ENCODE data around the gene DNAH10. TPM values are rescaled to one million over a fixed set of nuclear protein-coding genes. Genes with fewer than 3 reads are reported as not detected.

The DNAH10 gene
- total and polyA plus RNA-seq, 2 of the 13 experiments (the other 11 are each of a cell fraction or from before 2014, with no cell fraction given): 0.01 to 0.02 TPM

GRCh38 chr12:123761841-123762714 is at the start of gene DNAH10 (continued):
- TF ChIP-seq ZBTB37 (CRISPR knock-in tag; IDR thresholded peaks at IDR 0.05): no peak
- no peak for TF ChIP-seq TFDP2 (CRISPR knock-in tag; IDR thresholded peaks at IDR 0.05)
- peak; percentile 62; the same call in 1 of the 2 replicates for TF ChIP-seq MXD1 (CRISPR knock-in tag; IDR thresholded peaks at IDR 0.05)
- no peak for TF ChIP-seq TOE1 (CRISPR knock-in tag; IDR thresholded peaks at IDR 0.05)
- no peak for TF ChIP-seq HNRNPH1 (optimal IDR thresholded peaks at IDR 0.05; ENCODE audit: low read depth, low read length)
- no peak for TF ChIP-seq MXD3 (CRISPR knock-in tag; IDR thresholded peaks at IDR 0.05)
- TF ChIP-seq EZH2 (conservative IDR thresholded peaks at IDR 0.05; ENCODE audit: low read depth, low read length): no peak
- TF ChIP-seq NFRKB (IDR thresholded peaks at IDR 0.05): no peak
- TF ChIP-seq U2AF2 (IDR thresholded peaks at IDR 0.05; ENCODE audit: low read depth, low read length): no peak
- no peak for TF ChIP-seq PITX1 (CRISPR knock-in tag; IDR thresholded peaks at IDR 0.05)
- no peak for TF ChIP-seq LBX2 (CRISPR knock-in tag; IDR thresholded peaks at IDR 0.05; ENCODE audit: borderline replicate concordance)
- no peak for TF ChIP-seq SNAI1 (CRISPR knock-in tag; IDR thresholded peaks at IDR 0.05; ENCODE audit: borderline replicate concordance)
- no peak for TF ChIP-seq ZNF740 (CRISPR knock-in tag; IDR thresholded peaks at IDR 0.05)
- no peak for TF ChIP-seq NFIB (CRISPR knock-in tag; IDR thresholded peaks at IDR 0.05; ENCODE audit: borderline replicate concordance)
- peak; percentile 17 for TF ChIP-seq ZNF407 (CRISPR knock-in tag; IDR thresholded peaks at IDR 0.05; ENCODE audit: not compliant biosample characterization)
